HCT116 (cell line): ENCODE data around the gene SLC25A21. TPM values are rescaled to one million over a fixed set of nuclear protein-coding genes. Genes with fewer than 3 reads are reported as not detected.

Experiments used
- ATAC-seq: fragments of 200-7000 bp; cut with Tn5 transposase; 2 replicates; pipeline ENCODE4 v1.9.1; 2020; ENCODE audit warnings: mild to moderate bottlenecking, moderate library complexity
- BruUV-seq: library from RNA; stranded (reverse); fragments of 400-500 nt; replicated peaks from 2 replicates; lab custom pipeline; 2021; lab: Mats Ljungman, UMichigan
- CTCF ChIA-PET: fragments of 300-600 bp; sonication (Branson Sonifier 250); formaldehyde crosslinking; loops from one replicate; lab custom pipeline; 2021; ENCODE audit warnings: antibody characterized with exemption; lab: Charles Lee
- POLR2A ChIA-PET: fragments of 300-600, 350-600 bp; sonication (Branson Sonifier 250); formaldehyde crosslinking; loops from one replicate; lab custom pipeline; 2021; ENCODE audit warnings: antibody characterized with exemption; lab: Charles Lee
- RAD21 ChIA-PET, 2 experiments: fragments of 300-600 bp; sonication (Branson Sonifier 250); formaldehyde crosslinking; loops; one replicate each; lab custom pipeline; 2023; ENCODE audit warnings: low total read pairs in 2 of 2; ENCODE audit not compliant: uncharacterized antibody in 2 of 2, unreplicated experiment in 2 of 2, low non-redundant PET in 1 of 2; lab: Charles Lee
- DNase-seq: peaks from one replicate; pipeline ENCODE4 v3.0.0-alpha.2; 2010; ENCODE audit warnings: low read depth, low spot score
- H2AFZ ChIP-seq: fragments of 200-600 bp; shearing (Covaris generic), sonication (generic); 2 replicates; pipeline ENCODE4 v1.6.1; 2017; ENCODE audit warnings: low read depth, mixed run types, mixed read lengths, antibody characterized with exemption, low read length; ENCODE audit not compliant: poor library complexity, severe bottlenecking
- H3K27ac ChIP-seq: 2 replicates; pipeline ENCODE4 v1.5.1; 2012; ENCODE audit warnings: low read depth, low read length
- H3K27me3 ChIP-seq: fragments of 200-600 bp; sonication (generic); 2 replicates; pipeline ENCODE4 v1.6.1; 2016; ENCODE audit warnings: mixed run types, low read length, mixed read lengths; ENCODE audit not compliant: insufficient read depth
- H3K36me3 ChIP-seq, 2 experiments: fragments of 200-500 bp in 1 of 2; fragments of 200-600 bp in 1 of 2; sonication (Bioruptor generic) in 1 of 2; sonication (generic) in 1 of 2; 2 replicates each; pipeline versions ENCODE4 v1.5.1 to v1.6.1; 2014 to 2016; ENCODE audit warnings: low read length in 2 of 2, inconsistent platforms in 1 of 2, mixed read lengths in 1 of 2, mixed run types in 1 of 2; ENCODE audit not compliant: insufficient read depth in 2 of 2, control insufficient read depth in 1 of 2
- H3K4me1 ChIP-seq, 2 experiments: fragments of 200-600 bp in 1 of 2; sonication (generic) in 1 of 2; 2 replicates each; pipeline versions ENCODE4 v1.5.1 to v1.6.1; 2012 to 2017; ENCODE audit warnings: low read length in 2 of 2, inconsistent platforms in 1 of 2, mild to moderate bottlenecking in 1 of 2, mixed read lengths in 1 of 2, mixed run types in 1 of 2, moderate library complexity in 1 of 2; ENCODE audit not compliant: insufficient read depth in 2 of 2, control insufficient read depth in 1 of 2
- H3K4me2 ChIP-seq: fragments of 200-600 bp; sonication (generic); 2 replicates; pipeline ENCODE4 v1.6.1; 2017; ENCODE audit warnings: mixed run types, low read length, mixed read lengths
- H3K4me3 ChIP-seq, 2 experiments: fragments of 200-600 bp in 1 of 2; sonication (generic) in 1 of 2; replicated peaks in 1 of 2; 2 replicates each; pipeline ENCODE4 v1.5.1; 2011 to 2016; ENCODE audit warnings: low read length in 2 of 2, control low read depth in 1 of 2, low read depth in 1 of 2, mild to moderate bottlenecking in 1 of 2, mixed read lengths in 1 of 2, mixed run types in 1 of 2
- H3K79me2 ChIP-seq: fragments of 200-600 bp; sonication (generic); 2 replicates; pipeline ENCODE4 v1.6.1; 2017; ENCODE audit warnings: mild to moderate bottlenecking, mixed run types, low read length, moderate library complexity, mixed read lengths; ENCODE audit not compliant: insufficient read depth
- H3K9ac ChIP-seq: fragments of 200-600 bp; sonication (generic); 2 replicates; pipeline ENCODE4 v1.6.1; 2016; ENCODE audit warnings: low read length, mixed read lengths
- H3K9me2 ChIP-seq: fragments of 200-600 bp; sonication (generic), shearing (Covaris generic); 2 replicates; pipeline ENCODE4 v1.6.1; 2017; ENCODE audit warnings: mixed run types, mild to moderate bottlenecking, moderate library complexity; ENCODE audit not compliant: insufficient read depth
- H3K9me3 ChIP-seq, 2 experiments: fragments of 200-500 bp in 1 of 2; fragments of 200-600 bp in 1 of 2; sonication (Bioruptor generic) in 1 of 2; sonication (generic) in 1 of 2; 2 replicates each; pipeline ENCODE4 v1.6.1; 2014 to 2017; ENCODE audit warnings: low read length in 2 of 2, mixed read lengths in 2 of 2, inconsistent platforms in 1 of 2, low read depth in 1 of 2, mild to moderate bottlenecking in 1 of 2, mixed run types in 1 of 2, moderate library complexity in 1 of 2; ENCODE audit not compliant: control insufficient read depth in 1 of 2, insufficient read depth in 1 of 2
- H4K20me1 ChIP-seq: fragments of 200-600 bp; sonication (generic), shearing (Covaris generic); 2 replicates; pipeline ENCODE4 v1.6.1; 2017; ENCODE audit warnings: mixed run types, mild to moderate bottlenecking, moderate library complexity; ENCODE audit not compliant: insufficient read depth
- CBX3 ChIP-seq: IDR thresholded peaks from 2 replicates; pipeline ENCODE4 v1.6.1; 2012; ENCODE audit warnings: low read depth
- CEBPB ChIP-seq: IDR thresholded peaks from 2 replicates; pipeline ENCODE4 v1.6.1; 2012; ENCODE audit warnings: low read depth
- EGR1 ChIP-seq: IDR thresholded peaks from 2 replicates; pipeline ENCODE4 v1.6.1; 2012; ENCODE audit warnings: low read depth
- ELF1 ChIP-seq: IDR thresholded peaks from 2 replicates; pipeline ENCODE4 v1.6.1; 2012; ENCODE audit warnings: low read depth, borderline replicate concordance
- EZH2 ChIP-seq: fragments of 200-600 bp; sonication (generic); IDR thresholded peaks from 2 replicates; pipeline ENCODE4 v1.6.1; 2017; ENCODE audit warnings: antibody characterized with exemption, mixed run types
- EZH2phosphoT487 ChIP-seq: fragments of 200-600 bp; IDR thresholded peaks from 2 replicates; pipeline ENCODE4 v1.6.1; 2018; ENCODE audit warnings: antibody characterized with exemption, borderline replicate concordance
- FOSL1 ChIP-seq: IDR thresholded peaks from 2 replicates; pipeline ENCODE4 v1.6.1; 2012; ENCODE audit warnings: low read depth
- POLR2A ChIP-seq: IDR thresholded peaks from 2 replicates; pipeline ENCODE4 v1.7.0; 2011; ENCODE audit warnings: borderline replicate concordance; ENCODE audit not compliant: insufficient read depth, insufficient read length; ENCODE audit errors: extremely low read depth
- RAD21 ChIP-seq: IDR thresholded peaks from 2 replicates; pipeline ENCODE4 v1.6.1; 2012; ENCODE audit warnings: low read depth, mild to moderate bottlenecking
- SIN3A ChIP-seq: IDR thresholded peaks from 2 replicates; pipeline ENCODE4 v1.6.1; 2012; ENCODE audit warnings: low read depth
- SP1 ChIP-seq: IDR thresholded peaks from 2 replicates; pipeline ENCODE4 v1.6.1; 2012; ENCODE audit warnings: low read depth
- SRF ChIP-seq: IDR thresholded peaks from 2 replicates; pipeline ENCODE4 v1.6.1; 2012; ENCODE audit warnings: low read depth
- TCF7L2 ChIP-seq: IDR thresholded peaks from 2 replicates; pipeline ENCODE4 v1.7.0; 2011; ENCODE audit warnings: borderline replicate concordance, inconsistent platforms; ENCODE audit not compliant: insufficient read depth, insufficient read length; ENCODE audit errors: extremely low read depth
- YY1 ChIP-seq: IDR thresholded peaks from 2 replicates; pipeline ENCODE4 v1.6.1; 2011; ENCODE audit warnings: low read length, low read depth, moderate library complexity, mild to moderate bottlenecking; ENCODE audit not compliant: insufficient replicate concordance; ENCODE audit errors: extremely low read depth
- ZFX ChIP-seq: fragments of 450-650 bp; IDR thresholded peaks from 2 replicates; pipeline ENCODE4 v1.6.1; 2017
- intact Hi-C: fragments of 100-400 bp; cut with micrococcal nuclease; formaldehyde crosslinking; loops from 2 replicates; pipeline ENCODE4 v1.10.0; 2022
- total RNA-seq: library from RNA; stranded (reverse); gene quantifications from one replicate; pipeline ENCODE4 v1.2.1, GENCODE V29; 2021; ENCODE audit not compliant: unreplicated experiment
- TF ChIP-seq, protein P1 (sequence below): IDR thresholded peaks from 2 replicates; pipeline ENCODE4 v1.6.1; 2012
- TF ChIP-seq, protein P2 (sequence below): IDR thresholded peaks from 2 replicates; pipeline ENCODE4 v1.6.1; 2011; ENCODE audit warnings: mild to moderate bottlenecking, low read length, moderate library complexity; ENCODE audit not compliant: insufficient replicate concordance; ENCODE audit errors: extremely low read depth
- TF ChIP-seq, protein P3 (sequence below), 3 experiments: fragments of 200-600 bp in 1 of 3; sonication (generic) in 1 of 3; IDR thresholded peaks in 2 of 3; conservative IDR thresholded peaks in 1 of 3; 2 replicates each; pipeline ENCODE4 v1.5.1; 2012 to 2017; ENCODE audit warnings: low read depth in 2 of 3, low read length in 2 of 3, antibody characterized with exemption in 1 of 3, borderline replicate concordance in 1 of 3, control low read depth in 1 of 3, mild to moderate bottlenecking in 1 of 3, mixed read lengths in 1 of 3, mixed run types in 1 of 3, moderate library complexity in 1 of 3; ENCODE audit not compliant: insufficient read depth in 1 of 3
- TF ChIP-seq, protein P4 (sequence below): IDR thresholded peaks from 2 replicates; pipeline ENCODE4 v1.6.1; 2012; ENCODE audit warnings: low read depth
- TF ChIP-seq, protein P5 (sequence below): IDR thresholded peaks from 2 replicates; pipeline ENCODE4 v1.6.1; 2012

The SLC25A21 gene
- total RNA-seq, 1 experiment from 2014 or later, result 3.5 TPM

DNA sequence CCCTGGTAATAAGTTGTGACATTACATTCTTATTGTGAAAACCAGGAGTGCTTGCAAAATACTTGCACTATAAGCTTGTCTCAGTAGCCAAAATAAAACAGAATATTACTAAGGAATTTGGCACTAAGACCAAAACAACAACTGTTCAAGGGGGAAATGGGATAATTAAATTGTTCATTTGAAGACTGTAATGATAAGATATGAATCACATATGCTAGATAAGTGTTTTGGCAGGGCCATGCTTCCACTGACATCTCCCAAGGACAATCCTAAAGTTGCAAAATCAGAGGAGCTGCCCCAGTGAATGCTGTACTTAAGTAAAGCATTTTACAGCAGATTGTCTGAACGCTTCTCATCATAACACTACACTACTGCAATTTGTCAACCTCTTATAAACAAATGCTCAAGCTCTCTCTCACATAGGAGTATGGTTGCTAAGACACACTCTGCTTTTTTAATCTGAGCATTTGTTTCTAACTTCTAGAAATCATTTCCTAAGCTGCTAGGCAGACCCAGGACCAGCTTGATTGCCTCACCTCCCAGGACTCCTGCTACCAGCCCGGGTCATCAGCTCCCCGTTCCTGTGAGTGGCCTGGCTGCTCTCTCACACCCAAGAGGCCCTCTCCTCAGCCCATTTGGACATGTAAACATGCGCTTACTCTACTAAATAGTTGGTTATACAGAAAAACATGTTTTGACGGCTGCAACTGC is 319.3 kb downstream of the SLC25A21 start:
- BruUV-seq, result no TSS peak
- ATAC-seq, result no peak

More for the DNA sequence above, 319.3 kb downstream of the SLC25A21 start:
- no peak overlapping the region for H3K4me2 ChIP-seq
- H3K9me2 ChIP-seq, result no peaks in the 10 kb centered on the region
- no peaks in the 10 kb centered on the region for H3K27me3 ChIP-seq
- no peak for DNase-seq
- TF ChIP-seq, protein P1, sequence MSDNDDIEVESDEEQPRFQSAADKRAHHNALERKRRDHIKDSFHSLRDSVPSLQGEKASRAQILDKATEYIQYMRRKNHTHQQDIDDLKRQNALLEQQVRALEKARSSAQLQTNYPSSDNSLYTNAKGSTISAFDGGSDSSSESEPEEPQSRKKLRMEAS, result no peak
- TF ChIP-seq EGR1, result no peak
- TF ChIP-seq, protein P2, sequence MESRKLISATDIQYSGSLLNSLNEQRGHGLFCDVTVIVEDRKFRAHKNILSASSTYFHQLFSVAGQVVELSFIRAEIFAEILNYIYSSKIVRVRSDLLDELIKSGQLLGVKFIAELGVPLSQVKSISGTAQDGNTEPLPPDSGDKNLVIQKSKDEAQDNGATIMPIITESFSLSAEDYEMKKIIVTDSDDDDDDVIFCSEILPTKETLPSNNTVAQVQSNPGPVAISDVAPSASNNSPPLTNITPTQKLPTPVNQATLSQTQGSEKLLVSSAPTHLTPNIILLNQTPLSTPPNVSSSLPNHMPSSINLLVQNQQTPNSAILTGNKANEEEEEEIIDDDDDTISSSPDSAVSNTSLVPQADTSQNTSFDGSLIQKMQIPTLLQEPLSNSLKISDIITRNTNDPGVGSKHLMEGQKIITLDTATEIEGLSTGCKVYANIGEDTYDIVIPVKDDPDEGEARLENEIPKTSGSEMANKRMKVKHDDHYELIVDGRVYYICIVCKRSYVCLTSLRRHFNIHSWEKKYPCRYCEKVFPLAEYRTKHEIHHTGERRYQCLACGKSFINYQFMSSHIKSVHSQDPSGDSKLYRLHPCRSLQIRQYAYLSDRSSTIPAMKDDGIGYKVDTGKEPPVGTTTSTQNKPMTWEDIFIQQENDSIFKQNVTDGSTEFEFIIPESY, result no peak
- no peak for TF ChIP-seq SP1
- TF ChIP-seq SIN3A, result no peak
- no peak for TF ChIP-seq FOSL1
- TF ChIP-seq CBX3, result no peak
- TF ChIP-seq, protein P3, sequence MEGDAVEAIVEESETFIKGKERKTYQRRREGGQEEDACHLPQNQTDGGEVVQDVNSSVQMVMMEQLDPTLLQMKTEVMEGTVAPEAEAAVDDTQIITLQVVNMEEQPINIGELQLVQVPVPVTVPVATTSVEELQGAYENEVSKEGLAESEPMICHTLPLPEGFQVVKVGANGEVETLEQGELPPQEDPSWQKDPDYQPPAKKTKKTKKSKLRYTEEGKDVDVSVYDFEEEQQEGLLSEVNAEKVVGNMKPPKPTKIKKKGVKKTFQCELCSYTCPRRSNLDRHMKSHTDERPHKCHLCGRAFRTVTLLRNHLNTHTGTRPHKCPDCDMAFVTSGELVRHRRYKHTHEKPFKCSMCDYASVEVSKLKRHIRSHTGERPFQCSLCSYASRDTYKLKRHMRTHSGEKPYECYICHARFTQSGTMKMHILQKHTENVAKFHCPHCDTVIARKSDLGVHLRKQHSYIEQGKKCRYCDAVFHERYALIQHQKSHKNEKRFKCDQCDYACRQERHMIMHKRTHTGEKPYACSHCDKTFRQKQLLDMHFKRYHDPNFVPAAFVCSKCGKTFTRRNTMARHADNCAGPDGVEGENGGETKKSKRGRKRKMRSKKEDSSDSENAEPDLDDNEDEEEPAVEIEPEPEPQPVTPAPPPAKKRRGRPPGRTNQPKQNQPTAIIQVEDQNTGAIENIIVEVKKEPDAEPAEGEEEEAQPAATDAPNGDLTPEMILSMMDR (IDR thresholded peaks at IDR 0.05 in 2 of 3, conservative IDR thresholded peaks at IDR 0.05 in 1 of 3; ENCODE audit: borderline replicate concordance in 1 of 3, insufficient read depth in 1 of 3, low read depth in 2 of 3, low read length in 2 of 3), result no peak
- TF ChIP-seq EZH2phosphoT487, result no peak
- TF ChIP-seq POLR2A, result no peak
- no peak for TF ChIP-seq ZFX
- TF ChIP-seq, protein P4, sequence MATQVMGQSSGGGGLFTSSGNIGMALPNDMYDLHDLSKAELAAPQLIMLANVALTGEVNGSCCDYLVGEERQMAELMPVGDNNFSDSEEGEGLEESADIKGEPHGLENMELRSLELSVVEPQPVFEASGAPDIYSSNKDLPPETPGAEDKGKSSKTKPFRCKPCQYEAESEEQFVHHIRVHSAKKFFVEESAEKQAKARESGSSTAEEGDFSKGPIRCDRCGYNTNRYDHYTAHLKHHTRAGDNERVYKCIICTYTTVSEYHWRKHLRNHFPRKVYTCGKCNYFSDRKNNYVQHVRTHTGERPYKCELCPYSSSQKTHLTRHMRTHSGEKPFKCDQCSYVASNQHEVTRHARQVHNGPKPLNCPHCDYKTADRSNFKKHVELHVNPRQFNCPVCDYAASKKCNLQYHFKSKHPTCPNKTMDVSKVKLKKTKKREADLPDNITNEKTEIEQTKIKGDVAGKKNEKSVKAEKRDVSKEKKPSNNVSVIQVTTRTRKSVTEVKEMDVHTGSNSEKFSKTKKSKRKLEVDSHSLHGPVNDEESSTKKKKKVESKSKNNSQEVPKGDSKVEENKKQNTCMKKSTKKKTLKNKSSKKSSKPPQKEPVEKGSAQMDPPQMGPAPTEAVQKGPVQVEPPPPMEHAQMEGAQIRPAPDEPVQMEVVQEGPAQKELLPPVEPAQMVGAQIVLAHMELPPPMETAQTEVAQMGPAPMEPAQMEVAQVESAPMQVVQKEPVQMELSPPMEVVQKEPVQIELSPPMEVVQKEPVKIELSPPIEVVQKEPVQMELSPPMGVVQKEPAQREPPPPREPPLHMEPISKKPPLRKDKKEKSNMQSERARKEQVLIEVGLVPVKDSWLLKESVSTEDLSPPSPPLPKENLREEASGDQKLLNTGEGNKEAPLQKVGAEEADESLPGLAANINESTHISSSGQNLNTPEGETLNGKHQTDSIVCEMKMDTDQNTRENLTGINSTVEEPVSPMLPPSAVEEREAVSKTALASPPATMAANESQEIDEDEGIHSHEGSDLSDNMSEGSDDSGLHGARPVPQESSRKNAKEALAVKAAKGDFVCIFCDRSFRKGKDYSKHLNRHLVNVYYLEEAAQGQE, result no peak
- no peak for TF ChIP-seq EZH2
- TF ChIP-seq SRF, result no peak
- no peak for TF ChIP-seq YY1
- TF ChIP-seq RAD21, result no peak
- no peak for TF ChIP-seq CEBPB
- TF ChIP-seq, protein P5, sequence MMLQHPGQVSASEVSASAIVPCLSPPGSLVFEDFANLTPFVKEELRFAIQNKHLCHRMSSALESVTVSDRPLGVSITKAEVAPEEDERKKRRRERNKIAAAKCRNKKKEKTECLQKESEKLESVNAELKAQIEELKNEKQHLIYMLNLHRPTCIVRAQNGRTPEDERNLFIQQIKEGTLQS, result no peak
- no peak for TF ChIP-seq TCF7L2
- TF ChIP-seq ELF1, result no peak
- no peaks in the 10 kb centered on the region for H3K36me3 ChIP-seq
- H3K4me3 ChIP-seq, result no peak overlapping the region
- H3K9ac ChIP-seq, result no peak overlapping the region
- H3K9me3 ChIP-seq, result no peaks in the 10 kb centered on the region
- POLR2A ChIA-PET, result no interaction called here
- H4K20me1 ChIP-seq, result no peaks in the 10 kb centered on the region
- H3K4me1 ChIP-seq, result no peaks in the 10 kb centered on the region
- no peak overlapping the region for H2AFZ ChIP-seq
- intact Hi-C loops, result no loop called here
- RAD21 ChIA-PET, result no interaction called here
- no peak overlapping the region for H3K27ac ChIP-seq
- CTCF ChIA-PET, result no interaction called here
- H3K79me2 ChIP-seq, result no peaks in the 10 kb centered on the region
